CD4-positive, alpha-beta T cell treated with Interleukin-10 for 1 hour (primary cell): ENCODE results near the gene NDUFB8.
A peak's percentile ranks its signal among the peaks of the same experiment; 100 is the strongest.
"Not testable (repeated sequence)": the region's sequence is repeated elsewhere in the genome, so short reads cannot be mapped to it uniquely, and the experiment has no call there.

Experiments
- DNase-seq: peaks from one replicate; pipeline ENCODE4 v3.0.0-alpha.2; 2020

The NDUFB8 gene

DNA sequence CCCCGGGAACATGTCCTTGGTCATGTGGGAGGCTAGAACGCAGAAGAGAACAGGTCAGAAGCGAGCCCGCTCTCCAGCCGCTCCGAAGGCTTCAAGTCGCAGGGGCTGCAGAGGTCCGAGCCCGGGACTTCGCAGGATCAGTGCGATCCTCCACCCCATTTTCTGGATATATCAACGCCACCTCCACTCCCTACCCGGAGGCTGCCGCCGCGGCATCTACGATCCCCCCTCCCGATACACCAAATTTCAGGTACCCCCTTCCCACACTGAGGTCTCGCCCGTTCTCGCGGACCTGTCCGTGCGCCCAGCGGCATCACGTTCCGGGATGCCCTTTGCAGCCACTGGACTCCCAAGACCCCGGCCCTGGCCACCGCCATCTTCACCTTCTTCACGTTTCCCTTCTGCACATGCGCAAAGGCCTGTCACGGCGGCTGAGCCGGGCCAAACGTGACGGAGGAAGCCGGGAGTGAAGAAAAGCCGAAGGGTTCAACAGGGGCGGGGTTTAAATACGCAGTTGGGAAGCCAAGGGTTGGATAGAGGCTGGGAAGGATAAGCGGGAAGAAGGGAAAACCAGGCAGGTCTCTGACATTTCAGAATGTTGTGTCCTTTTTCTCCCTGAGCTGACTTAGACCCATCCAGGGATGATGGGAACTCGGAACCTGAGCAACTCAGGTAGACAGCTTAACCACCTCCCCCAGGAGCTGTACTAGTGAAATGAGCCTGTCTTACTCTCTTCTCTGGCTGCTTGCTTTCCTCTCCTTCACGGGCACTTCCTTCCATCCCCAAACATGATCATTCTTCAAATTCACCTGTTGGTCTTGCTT, at the start of gene NDUFB8:
TSS of gene NDUFB8 (minus strand) at position 397 of the 824 bp plus-strand sequence. CDS start at position 377, 20 bp downstream.
- DNase-seq = peak; percentile 92

- no peak for DNase-seq
Measured at GRCh38 chr10:100576282-100576635, 46.6 kb upstream of the NDUFB8 start.

GRCh38 chr10:100575585-100576281, 46.1 kb upstream of the NDUFB8 start:
- no peak for DNase-seq

- DNase-seq = not testable (repeated sequence)
Measured at GRCh38 chr10:100575146-100575545, 45.5 kb upstream of the NDUFB8 start.

DNA sequence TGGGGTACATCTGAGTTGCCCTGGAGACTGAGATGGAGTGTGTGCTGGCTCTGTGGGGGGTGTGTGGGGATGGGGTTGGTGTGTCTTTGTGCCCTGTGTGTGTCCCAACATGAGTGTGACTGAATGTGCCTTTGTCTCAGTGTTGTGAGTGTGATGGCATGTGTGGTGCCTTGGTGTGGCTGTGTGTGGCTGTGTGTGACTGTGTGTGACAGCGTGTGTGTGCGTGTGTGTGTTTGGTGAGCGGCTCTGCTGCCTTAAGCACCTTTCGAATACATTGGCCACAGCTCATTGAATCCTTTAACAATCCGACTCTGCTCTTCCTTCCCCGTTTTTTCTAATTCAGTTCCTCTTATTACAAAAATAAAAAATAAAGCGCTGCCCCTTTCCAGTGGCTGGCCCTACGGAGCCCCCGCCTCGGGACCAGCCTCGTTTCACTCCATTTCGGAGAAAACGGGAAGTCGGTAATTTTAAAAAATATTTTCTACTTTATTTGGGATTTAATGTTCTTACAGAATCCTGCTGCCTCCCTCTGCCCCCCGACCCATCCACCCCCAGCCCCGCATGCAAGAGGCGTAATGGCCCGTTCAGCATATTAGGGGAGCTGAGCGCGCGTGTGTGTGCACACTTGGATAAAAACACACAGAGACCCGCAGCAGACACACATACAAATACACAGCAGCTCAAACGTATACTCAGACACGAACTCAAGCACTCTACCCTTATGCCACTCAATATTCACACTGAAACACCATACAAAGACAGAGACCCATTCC, 41.6 kb upstream of the NDUFB8 start:
- no peak for DNase-seq

DNA sequence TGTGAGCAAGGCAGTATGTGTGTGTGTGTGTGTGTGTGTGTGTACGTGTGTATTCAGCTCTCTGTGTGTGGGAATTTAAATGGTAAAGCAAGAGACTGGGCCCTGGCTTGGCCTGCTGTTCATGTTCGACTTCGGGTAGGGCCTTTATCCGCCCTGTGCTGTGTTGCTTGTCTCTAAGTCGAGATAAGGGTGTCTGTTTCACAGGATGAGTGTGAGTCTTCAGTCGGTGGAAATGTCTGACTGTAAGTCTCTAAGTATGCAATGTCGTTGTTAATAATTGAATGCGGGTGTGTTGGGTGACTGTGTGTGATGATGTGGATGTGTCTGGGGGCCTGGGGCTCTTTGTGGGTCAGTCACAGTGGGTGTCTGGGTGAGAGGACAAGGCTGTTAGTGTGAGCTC, 40.8 kb upstream of the NDUFB8 start:
- no peak for DNase-seq

DNA sequence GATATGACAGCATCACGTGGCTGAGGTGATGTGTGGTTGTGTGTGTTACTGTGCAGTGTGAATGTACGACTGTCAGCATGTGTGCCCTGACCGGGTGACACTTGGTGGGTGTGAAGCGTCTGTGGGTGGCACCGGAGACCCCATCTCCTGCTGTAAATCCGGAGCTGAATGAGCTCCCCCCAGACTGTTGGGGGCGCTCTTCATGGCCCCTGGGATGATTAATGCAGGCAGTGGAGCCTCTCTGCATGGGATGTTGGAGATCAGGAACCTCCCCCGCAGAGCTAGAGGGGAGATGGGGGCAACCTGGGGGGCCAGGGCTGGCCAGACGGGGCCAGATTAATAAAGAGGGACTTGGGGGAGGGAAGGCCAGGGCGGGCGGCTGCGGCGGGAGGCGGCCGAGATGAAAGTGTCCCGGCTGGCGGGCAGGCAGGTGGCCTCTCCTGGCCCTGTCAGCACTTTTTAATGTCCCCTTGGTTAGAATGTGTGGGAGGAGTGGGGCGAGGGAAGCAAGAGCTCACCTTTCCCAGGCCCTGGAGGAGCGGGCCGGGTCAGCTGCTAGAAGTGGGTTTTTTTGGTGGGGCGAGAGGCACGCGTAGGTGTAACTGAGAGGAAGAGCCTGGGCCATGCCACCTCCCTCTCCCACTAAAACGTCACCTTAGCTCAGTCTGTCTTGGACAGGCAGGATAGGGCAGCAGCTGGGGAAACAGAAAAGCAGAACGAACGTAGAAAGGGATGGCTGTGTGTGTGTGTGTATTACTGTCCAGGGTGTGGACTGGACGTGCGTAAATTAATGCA, 40.2 kb upstream of the NDUFB8 start:
- DNase-seq = no peak

DNA sequence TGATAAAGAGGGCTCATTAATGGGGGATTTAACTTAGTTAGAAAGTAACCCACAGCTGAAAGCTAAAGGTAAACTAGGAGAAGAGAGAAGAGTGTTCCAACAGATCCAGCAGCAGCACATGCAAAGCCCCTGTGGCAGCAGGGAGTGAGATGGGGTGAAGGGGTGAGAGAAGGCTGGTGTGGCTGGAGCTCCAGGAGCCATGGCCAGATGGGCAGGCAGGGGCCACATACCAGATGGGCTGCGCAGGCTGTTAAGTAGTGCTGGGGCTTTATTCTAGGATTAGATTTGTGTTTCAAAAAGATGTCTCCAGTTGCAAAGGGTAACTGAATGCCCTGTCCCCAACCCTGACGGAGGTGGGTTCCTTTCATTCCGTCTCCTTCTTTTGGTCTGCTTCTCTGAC, 39.2 kb upstream of the NDUFB8 start:
- DNase-seq = no peak

DNA sequence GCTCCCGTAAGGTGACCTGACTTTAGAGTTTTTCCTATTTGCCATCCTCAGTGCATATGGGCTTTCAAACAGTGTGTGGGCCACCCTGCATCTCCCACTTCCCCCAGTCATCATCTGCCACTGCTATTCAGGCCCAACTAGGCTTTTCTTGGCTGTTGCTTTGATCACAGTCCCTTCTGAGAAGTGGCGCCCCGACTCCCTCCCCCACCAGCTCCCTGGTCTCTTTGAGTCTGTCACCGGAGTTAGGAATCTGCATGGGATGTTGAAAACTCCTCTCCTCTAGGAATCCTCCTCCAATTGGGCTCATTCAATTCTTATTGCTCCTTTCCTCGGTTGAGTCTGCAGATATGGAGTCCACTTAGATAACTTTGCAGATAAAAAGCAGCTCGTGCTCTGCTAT, 38.2 kb upstream of the NDUFB8 start:
- DNase-seq = no peak

DNA sequence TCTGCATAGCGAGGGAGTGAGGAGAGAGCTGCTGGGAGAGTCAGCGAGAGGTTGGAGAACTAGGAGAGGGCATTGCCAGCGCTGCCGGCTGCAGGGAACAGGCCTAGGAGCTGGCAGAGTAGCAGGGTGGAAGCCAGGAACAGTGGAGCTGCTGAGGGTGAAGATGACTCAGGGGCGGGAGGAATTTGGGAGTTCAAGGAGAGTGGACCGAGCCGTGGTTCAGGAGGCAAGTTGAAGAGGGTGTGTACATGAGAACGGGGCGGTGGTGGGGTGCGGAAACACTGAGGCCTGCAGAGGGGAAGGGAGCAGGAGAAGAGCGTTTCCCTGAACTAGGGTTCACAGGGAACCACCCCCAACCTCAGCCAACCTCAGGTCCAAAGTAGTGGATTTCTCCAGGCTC, 37.6 kb upstream of the NDUFB8 start:
- no peak for DNase-seq

GRCh38 chr10:100566561-100566960, 36.9 kb upstream of the NDUFB8 start:
- no peak for DNase-seq

DNA sequence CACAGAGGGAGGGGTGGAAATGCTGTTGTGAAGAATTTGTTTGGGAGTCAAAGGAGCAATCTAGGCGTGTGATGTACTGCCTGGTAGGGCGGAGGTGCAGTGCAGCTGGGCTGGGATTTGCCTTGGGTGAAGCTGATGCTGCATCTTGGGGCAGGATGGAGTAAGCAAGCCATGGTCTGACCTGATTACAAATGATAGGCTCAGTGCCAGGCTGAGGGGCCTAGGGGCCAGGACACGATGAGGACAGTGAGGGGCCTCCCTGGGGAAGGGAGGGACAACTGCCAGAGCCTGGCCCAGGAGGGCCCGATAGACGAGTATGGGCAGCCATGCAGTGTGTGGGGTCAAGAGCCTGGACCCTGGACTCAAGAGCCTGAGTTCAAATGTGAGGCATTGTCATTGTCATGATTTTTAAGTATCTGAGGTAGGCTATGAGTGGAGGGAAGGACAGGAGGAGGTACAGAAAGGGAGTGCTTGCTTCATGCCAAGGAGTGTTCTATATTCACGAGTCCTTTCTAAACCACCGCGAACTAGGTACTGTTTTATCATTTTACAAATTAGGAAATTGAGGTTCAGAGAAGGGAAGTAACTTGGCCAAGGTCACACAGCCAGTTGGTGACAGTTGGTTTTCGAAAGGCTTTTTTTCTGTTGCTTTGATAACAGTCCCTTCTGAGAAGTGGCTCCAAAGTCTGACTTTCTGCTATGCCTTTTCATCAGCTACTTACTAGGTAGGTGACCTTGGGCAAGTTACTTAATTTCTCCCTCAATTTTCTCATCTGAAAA, 35.7 kb upstream of the NDUFB8 start:
- DNase-seq = no peak

GRCh38 chr10:100562008-100562672, 32.5 kb upstream of the NDUFB8 start:
- peak; percentile 80 for DNase-seq

- DNase-seq = no peak
Measured at GRCh38 chr10:100561005-100561404, 31.3 kb upstream of the NDUFB8 start.

- no peak for DNase-seq
Measured at GRCh38 chr10:100560248-100560647, 30.6 kb upstream of the NDUFB8 start.

DNA sequence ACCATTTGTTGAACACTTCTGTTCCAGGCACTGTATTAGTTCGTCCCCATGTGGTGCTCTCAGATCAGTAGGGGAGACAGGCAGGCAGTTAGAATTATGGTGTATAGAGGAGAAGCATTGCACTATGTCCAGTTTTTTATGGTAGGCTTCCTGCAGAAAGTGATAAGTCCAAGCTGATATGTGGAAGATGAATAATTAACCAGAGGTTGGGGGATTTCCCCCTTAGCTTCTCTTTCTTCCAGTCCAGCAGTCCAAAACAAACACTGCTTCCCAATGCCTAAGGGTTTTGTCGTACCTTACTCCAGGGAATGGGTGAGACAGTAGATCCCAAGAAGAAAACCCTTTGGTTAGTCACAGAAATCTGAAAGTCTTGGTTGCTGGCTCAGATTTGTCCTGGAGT, 25.2 kb upstream of the NDUFB8 start:
- DNase-seq = no peak

GRCh38 chr10:100553929-100554328, 24.3 kb upstream of the NDUFB8 start:
- DNase-seq = no peak

- DNase-seq = no peak
Measured at GRCh38 chr10:100551738-100552137, 22.1 kb upstream of the NDUFB8 start.

DNA sequence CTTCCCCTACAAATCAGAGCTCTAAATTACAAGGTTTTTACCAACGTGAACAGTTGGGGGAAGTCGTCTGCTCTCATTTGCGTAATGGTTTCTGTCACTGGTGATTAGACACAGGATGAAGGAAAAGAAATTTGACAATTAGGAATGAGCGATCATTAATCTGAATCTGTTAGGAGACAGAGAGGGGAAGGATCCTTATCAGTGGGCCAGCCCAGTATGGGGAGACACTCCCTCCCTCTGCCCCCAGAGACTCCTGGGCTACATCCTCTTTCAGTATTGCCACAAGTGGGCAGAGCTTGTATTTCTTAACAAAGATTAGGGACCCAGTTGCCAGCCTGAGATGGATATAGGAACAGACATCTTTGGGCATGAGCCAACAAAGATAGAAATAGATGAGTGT, 21.5 kb upstream of the NDUFB8 start:
- no peak for DNase-seq

DNA sequence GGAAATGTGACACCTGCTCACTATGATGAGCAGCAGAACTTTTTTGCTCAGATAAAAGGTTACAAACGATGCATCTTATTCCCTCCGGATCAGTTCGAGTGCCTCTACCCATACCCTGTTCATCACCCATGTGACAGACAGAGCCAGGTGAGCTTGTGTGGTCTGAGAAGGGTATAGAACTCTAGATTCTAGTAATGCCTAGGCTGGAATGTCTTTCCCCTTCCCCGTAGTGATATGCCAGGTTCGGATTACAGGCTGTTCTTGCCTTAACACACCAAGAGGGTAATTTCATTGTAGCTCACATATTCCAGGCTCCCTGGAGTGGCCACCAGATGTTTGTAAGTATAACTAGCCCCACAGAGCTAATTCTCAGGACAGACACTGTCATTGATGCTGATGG, 15.3 kb upstream of the NDUFB8 start:
- DNase-seq = no peak

- DNase-seq = no peak
Measured at GRCh38 chr10:100537475-100537874, 7.8 kb upstream of the NDUFB8 start.
